GM12878 (cell line): ENCODE data around the gene RPL38. TPM values are rescaled to one million over a fixed set of nuclear protein-coding genes. Genes with fewer than 3 reads are reported as not detected.

Experiments
- ATAC-seq: fragments of 200-7000 bp; cut with Tn5 transposase; 3 replicates; pipeline ENCODE4 v1.9.1; 2020; ENCODE audit warnings: mild to moderate bottlenecking, moderate library complexity
- BruUV-seq: library from RNA; stranded (reverse); fragments of 400-500 nt; replicated peaks from 2 replicates; lab custom pipeline; 2021; lab: Mats Ljungman, UMichigan
- CTCF ChIA-PET: fragments of 300-600 bp; sonication (Branson Sonifier 250); formaldehyde crosslinking; extraction: SDS; loops from one replicate; lab custom pipeline; 2021; ENCODE audit warnings: inconsistent platforms; lab: Yijun Ruan, JAX
- POLR2A ChIA-PET: fragments of 350-600 bp; formaldehyde crosslinking; extraction: SDS; loops from one replicate; lab custom pipeline; 2021; ENCODE audit warnings: inconsistent platforms; lab: Charles Lee
- RAD21 ChIA-PET: fragments of 300-600 bp; sonication (Branson Sonifier 250); formaldehyde crosslinking; loops from one replicate; lab custom pipeline; 2023; ENCODE audit warnings: antibody characterized with exemption; ENCODE audit not compliant: unreplicated experiment; lab: Charles Lee
- SMC1A ChIA-PET: fragments of 300-600 bp; sonication (Branson Sonifier 250); formaldehyde crosslinking; loops from one replicate; lab custom pipeline; 2023; ENCODE audit not compliant: unreplicated experiment, uncharacterized antibody; lab: Charles Lee
- DNase-seq: peaks from one replicate; pipeline ENCODE4 v3.0.0-alpha.2; 2011; ENCODE audit warnings: low read depth, low spot score
- FAIRE-seq: peaks from 3 replicates; lab custom pipeline; 2011; peaks lifted over from hg19 to GRCh38; lab: Jason Lieb, UNC
- H2AFZ ChIP-seq: 2 replicates; pipeline ENCODE4 v1.6.0; 2011; ENCODE audit warnings: low read depth, low read length, control low read depth; ENCODE audit not compliant: control insufficient read depth
- H3K27ac ChIP-seq: 2 replicates; pipeline ENCODE4 v1.5.1; 2011; ENCODE audit warnings: control low read depth; ENCODE audit not compliant: control insufficient read depth, insufficient read depth
- H3K27me3 ChIP-seq, 2 experiments: replicated peaks in 1 of 2; 2 replicates each; pipeline versions ENCODE4 v1.6.0 to v1.6.1; 2011; ENCODE audit warnings: low read length in 1 of 2; ENCODE audit not compliant: control insufficient read depth in 2 of 2, insufficient read depth in 2 of 2
- H3K36me3 ChIP-seq, 2 experiments: 2 replicates each; pipeline ENCODE4 v1.5.1; 2011; ENCODE audit warnings: low read length in 1 of 2; ENCODE audit not compliant: control insufficient read depth in 2 of 2, insufficient read depth in 2 of 2
- H3K4me1 ChIP-seq: 2 replicates; pipeline ENCODE4 v1.6.1; 2011; ENCODE audit warnings: mild to moderate bottlenecking, low read length, moderate library complexity, mixed read lengths; ENCODE audit not compliant: control insufficient read depth, insufficient read depth
- H3K4me2 ChIP-seq: 2 replicates; pipeline ENCODE4 v1.6.0; 2011; ENCODE audit warnings: control low read depth; ENCODE audit not compliant: control insufficient read depth, insufficient read depth
- H3K4me3 ChIP-seq: fragments of 200-600 bp; sonication (generic); 2 replicates; pipeline ENCODE4 v1.5.1; 2016
- H3K79me2 ChIP-seq: 2 replicates; pipeline ENCODE4 v1.6.0; 2011; ENCODE audit warnings: low read length; ENCODE audit not compliant: control insufficient read depth, insufficient read depth
- H3K9ac ChIP-seq: 2 replicates; pipeline ENCODE4 v1.8.0; 2011; ENCODE audit warnings: low read length, control low read depth, mixed read lengths; ENCODE audit not compliant: control insufficient read depth, insufficient read depth
- H3K9me3 ChIP-seq: replicated peaks from 3 replicates; pipeline ENCODE4 v1.5.1; 2011; ENCODE audit warnings: mild to moderate bottlenecking, low read length; ENCODE audit not compliant: control insufficient read depth, insufficient read depth
- H4K20me1 ChIP-seq: 2 replicates; pipeline ENCODE4 v1.6.0; 2011; ENCODE audit not compliant: control insufficient read depth, insufficient read depth
- CBX5 ChIP-seq: sonication (generic); IDR thresholded peaks from 2 replicates; pipeline ENCODE4 v1.6.1; 2016; ENCODE audit warnings: low read depth, moderate library complexity, mild to moderate bottlenecking, inconsistent platforms
- CEBPB ChIP-seq, 2 experiments: fragments of 150-350 bp in 1 of 2; IDR thresholded peaks; 2 replicates each; pipeline ENCODE4 v1.6.1; 2012 to 2014; ENCODE audit warnings: low read depth in 2 of 2, low read length in 2 of 2, borderline replicate concordance in 1 of 2, inconsistent platforms in 1 of 2
- ESRRA ChIP-seq: IDR thresholded peaks from 2 replicates; pipeline ENCODE4 v1.6.1; 2012; ENCODE audit warnings: mild to moderate bottlenecking, low read length, improper control_type of control experiment
- KAT2A ChIP-seq: conservative IDR thresholded peaks from 2 replicates; pipeline ENCODE4 v1.6.1; 2011; ENCODE audit warnings: low read depth, low read length; ENCODE audit not compliant: control insufficient read depth
- RUNX3 ChIP-seq: IDR thresholded peaks from 2 replicates; pipeline ENCODE4 v1.6.1; 2012; ENCODE audit warnings: low read length, inconsistent platforms
- SREBF1 ChIP-seq: IDR thresholded peaks from 2 replicates; pipeline ENCODE4 v1.6.1; 2012; ENCODE audit warnings: mild to moderate bottlenecking, low read length
- SRF ChIP-seq, 2 experiments: IDR thresholded peaks; 2 replicates each; pipeline ENCODE4 v1.6.1; 2011; ENCODE audit warnings: low read depth in 2 of 2, low read length in 2 of 2, mild to moderate bottlenecking in 1 of 2, moderate library complexity in 1 of 2
- YY1 ChIP-seq: IDR thresholded peaks from 2 replicates; pipeline ENCODE4 v1.6.1; 2011; ENCODE audit warnings: low read depth, mild to moderate bottlenecking, low read length
- ZSCAN29 ChIP-seq: fragments of 450-650 bp; IDR thresholded peaks from 2 replicates; pipeline ENCODE4 v1.6.1; 2017; ENCODE audit warnings: mild to moderate bottlenecking, moderate library complexity
- ZZZ3 ChIP-seq: IDR thresholded peaks from 2 replicates; pipeline ENCODE4 v1.6.1; 2011; ENCODE audit warnings: low read depth; ENCODE audit not compliant: control insufficient read depth, insufficient read length
- WGBS: methylation state at CpG from one replicate; pipeline ENCODE4 v1.1.6; 2016; ENCODE audit warnings: low lambda C conversion rate; ENCODE audit not compliant: insufficient replicate concordance, insufficient coverage; ENCODE audit errors: missing lambda C conversion rate; 5-methylcytosine and 5-hydroxymethylcytosine counted together
- in situ Hi-C: fragments of 300-500 bp; cut with MboI; formaldehyde crosslinking; loops from 9 replicates; pipeline ENCODE4 v1.14.3; 2018; ENCODE audit warnings: mixed read lengths
- intact Hi-C: fragments of 100-400 bp; cut with micrococcal nuclease; formaldehyde crosslinking; loops from one replicate; pipeline ENCODE4 v1.14.2; 2022; ENCODE audit not compliant: unreplicated experiment
- polyA plus RNA-seq, 11 experiments: library from polyadenylated mRNA; depleted of rRNA in 4 of 11; unstranded in 6 of 11; stranded (reverse) in 5 of 11; fragments of >200 nt; fragmentation: Nextera tagmentation in 4 of 11; fragmentation: Illumina TruSeq in 1 of 11; extraction: Ambion mirVana in 4 of 11; extraction: Trizol in 1 of 11; gene quantifications; 1 replicate in 1 of 11; 2 replicates in 10 of 11; pipeline versions ENCODE4 v1.2.1 to v1.2.3, GENCODE V29; 2011 to 2016; ENCODE audit warnings: inconsistent platforms in 2 of 11, missing spikeins in 2 of 11, low read depth in 1 of 11
- total RNA-seq, 4 experiments: library from RNA; depleted of rRNA in 3 of 4; stranded (reverse); fragments of >200 nt in 3 of 4; fragmentation: Illumina TruSeq in 1 of 4; extraction: Trizol in 1 of 4; gene quantifications; 2 replicates each; pipeline versions ENCODE4 v1.2.1 to v1.2.3, GENCODE V29; 2013 to 2021
- TF ChIP-seq, protein P1 (sequence below): fragments of 150-350 bp; IDR thresholded peaks from 2 replicates; pipeline ENCODE4 v1.6.1; 2016; ENCODE audit warnings: low read depth, low read length
- TF ChIP-seq, protein P2 (sequence below): IDR thresholded peaks from 2 replicates; pipeline ENCODE4 v1.6.1; 2011; ENCODE audit warnings: borderline replicate concordance, low read depth, mild to moderate bottlenecking, moderate library complexity, mixed read lengths, low read length; ENCODE audit not compliant: insufficient read depth; ENCODE audit errors: extremely low read length
- TF ChIP-seq, protein P3 (sequence below): IDR thresholded peaks from 2 replicates; pipeline ENCODE4 v1.6.1; 2011; ENCODE audit warnings: mild to moderate bottlenecking, low read depth, low read length, moderate library complexity; ENCODE audit not compliant: insufficient replicate concordance

RPL38 gene
- total and polyA plus RNA-seq, 10 of the 15 experiments (the other 5 are each of a cell fraction or from before 2014, with no cell fraction given), result 1,318 to 4,938 (median 2,673) TPM

DNA sequence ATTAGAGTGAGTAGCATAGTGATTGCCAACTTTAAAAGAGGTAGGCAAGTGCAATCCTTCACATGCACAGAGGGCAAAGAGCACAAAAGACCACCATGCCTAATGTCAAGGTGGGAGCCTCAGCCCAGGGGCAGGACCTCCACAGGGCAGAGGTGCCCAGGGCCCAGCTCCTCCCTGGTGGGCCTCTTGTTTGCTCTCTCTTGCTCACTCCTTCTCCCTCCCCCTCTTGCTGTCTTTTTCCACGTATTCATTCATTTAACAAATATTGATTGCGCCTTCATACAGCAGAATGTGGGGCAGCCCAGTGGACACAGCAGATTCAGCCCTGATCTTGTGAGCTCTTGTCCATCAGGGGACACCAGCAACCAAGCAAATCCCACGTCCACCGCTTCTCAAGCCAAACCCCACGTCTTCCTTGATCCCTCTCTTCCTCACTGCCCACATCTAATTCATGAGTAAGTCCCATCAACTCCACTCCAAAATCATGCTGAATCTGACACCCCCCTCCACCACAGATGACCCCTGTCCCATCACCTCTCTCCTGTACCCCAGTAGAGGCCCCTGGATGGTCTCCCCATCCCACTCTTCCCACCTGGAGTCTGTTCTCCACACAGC, 44.1 kb upstream of the RPL38 start:
- H3K27me3 ChIP-seq, result no peaks in the 10 kb centered on the region; a peak in 1 of 4 replicates
- ATAC-seq (no peak), FAIRE-seq (no peak), DNase-seq (no peak)
- intact Hi-C loops, result no loop called here
- WGBS, result 11% methylated on average over 4 of the region's 5 CpGs
- ChIA-PET RAD21 (no interaction called here), POLR2A (no interaction called here), CTCF (no interaction called here), SMC1A (no interaction called here)
- no peak overlapping the region for H3K9ac ChIP-seq
- no peak overlapping the region for H2AFZ ChIP-seq
- no peak overlapping the region for H3K4me3 ChIP-seq
- no peaks in the 10 kb centered on the region; the same call in 2 of the 3 replicates for H3K9me3 ChIP-seq
- TF ChIP-seq, protein P1, sequence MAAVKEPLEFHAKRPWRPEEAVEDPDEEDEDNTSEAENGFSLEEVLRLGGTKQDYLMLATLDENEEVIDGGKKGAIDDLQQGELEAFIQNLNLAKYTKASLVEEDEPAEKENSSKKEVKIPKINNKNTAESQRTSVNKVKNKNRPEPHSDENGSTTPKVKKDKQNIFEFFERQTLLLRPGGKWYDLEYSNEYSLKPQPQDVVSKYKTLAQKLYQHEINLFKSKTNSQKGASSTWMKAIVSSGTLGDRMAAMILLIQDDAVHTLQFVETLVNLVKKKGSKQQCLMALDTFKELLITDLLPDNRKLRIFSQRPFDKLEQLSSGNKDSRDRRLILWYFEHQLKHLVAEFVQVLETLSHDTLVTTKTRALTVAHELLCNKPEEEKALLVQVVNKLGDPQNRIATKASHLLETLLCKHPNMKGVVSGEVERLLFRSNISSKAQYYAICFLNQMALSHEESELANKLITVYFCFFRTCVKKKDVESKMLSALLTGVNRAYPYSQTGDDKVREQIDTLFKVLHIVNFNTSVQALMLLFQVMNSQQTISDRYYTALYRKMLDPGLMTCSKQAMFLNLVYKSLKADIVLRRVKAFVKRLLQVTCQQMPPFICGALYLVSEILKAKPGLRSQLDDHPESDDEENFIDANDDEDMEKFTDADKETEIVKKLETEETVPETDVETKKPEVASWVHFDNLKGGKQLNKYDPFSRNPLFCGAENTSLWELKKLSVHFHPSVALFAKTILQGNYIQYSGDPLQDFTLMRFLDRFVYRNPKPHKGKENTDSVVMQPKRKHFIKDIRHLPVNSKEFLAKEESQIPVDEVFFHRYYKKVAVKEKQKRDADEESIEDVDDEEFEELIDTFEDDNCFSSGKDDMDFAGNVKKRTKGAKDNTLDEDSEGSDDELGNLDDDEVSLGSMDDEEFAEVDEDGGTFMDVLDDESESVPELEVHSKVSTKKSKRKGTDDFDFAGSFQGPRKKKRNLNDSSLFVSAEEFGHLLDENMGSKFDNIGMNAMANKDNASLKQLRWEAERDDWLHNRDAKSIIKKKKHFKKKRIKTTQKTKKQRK, result no peak
- TF ChIP-seq ZSCAN29 (no peak), CBX5 (no peak), YY1 (no peak), SRF (IDR thresholded peaks at IDR 0.05; ENCODE audit: low read depth in 2 of 2, low read length in 2 of 2) (no peak), KAT2A (no peak), ZZZ3 (no peak), ESRRA (no peak), SREBF1 (no peak), RUNX3 (no peak), CEBPB (IDR thresholded peaks at IDR 0.05; ENCODE audit: borderline replicate concordance in 1 of 2, low read depth in 2 of 2, low read length in 2 of 2) (no peak)
- TF ChIP-seq, protein P2, sequence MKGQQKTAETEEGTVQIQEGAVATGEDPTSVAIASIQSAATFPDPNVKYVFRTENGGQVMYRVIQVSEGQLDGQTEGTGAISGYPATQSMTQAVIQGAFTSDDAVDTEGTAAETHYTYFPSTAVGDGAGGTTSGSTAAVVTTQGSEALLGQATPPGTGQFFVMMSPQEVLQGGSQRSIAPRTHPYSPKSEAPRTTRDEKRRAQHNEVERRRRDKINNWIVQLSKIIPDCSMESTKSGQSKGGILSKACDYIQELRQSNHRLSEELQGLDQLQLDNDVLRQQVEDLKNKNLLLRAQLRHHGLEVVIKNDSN, result no peak
- TF ChIP-seq, protein P3, sequence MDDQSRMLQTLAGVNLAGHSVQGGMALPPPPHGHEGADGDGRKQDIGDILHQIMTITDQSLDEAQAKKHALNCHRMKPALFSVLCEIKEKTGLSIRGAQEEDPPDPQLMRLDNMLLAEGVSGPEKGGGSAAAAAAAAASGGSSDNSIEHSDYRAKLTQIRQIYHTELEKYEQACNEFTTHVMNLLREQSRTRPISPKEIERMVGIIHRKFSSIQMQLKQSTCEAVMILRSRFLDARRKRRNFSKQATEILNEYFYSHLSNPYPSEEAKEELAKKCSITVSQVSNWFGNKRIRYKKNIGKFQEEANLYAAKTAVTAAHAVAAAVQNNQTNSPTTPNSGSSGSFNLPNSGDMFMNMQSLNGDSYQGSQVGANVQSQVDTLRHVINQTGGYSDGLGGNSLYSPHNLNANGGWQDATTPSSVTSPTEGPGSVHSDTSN, result no peak
- no peak overlapping the region for H3K4me2 ChIP-seq
- H3K4me1 ChIP-seq, result no peaks in the 10 kb centered on the region
- no peaks in the 10 kb centered on the region for H4K20me1 ChIP-seq
- H3K27ac ChIP-seq, result no peak overlapping the region
- H3K36me3 ChIP-seq, result no peaks in the 10 kb centered on the region
- in situ Hi-C loops, result no loop called here
- BruUV-seq, result no TSS peak
- no peaks in the 10 kb centered on the region for H3K79me2 ChIP-seq
